ENCODE data around the gene EIF4G2. TPM values are rescaled to one million over a fixed set of nuclear protein-coding genes. Genes with fewer than 3 reads are reported as not detected.
"Not testable (repeated sequence)": the region's sequence is repeated elsewhere in the genome, so short reads cannot be mapped to it uniquely, and the experiment has no call there.

EIF4G2 gene
- total RNA-seq, 1 experiment from 2014 or later = 2,422 TPM

DNA sequence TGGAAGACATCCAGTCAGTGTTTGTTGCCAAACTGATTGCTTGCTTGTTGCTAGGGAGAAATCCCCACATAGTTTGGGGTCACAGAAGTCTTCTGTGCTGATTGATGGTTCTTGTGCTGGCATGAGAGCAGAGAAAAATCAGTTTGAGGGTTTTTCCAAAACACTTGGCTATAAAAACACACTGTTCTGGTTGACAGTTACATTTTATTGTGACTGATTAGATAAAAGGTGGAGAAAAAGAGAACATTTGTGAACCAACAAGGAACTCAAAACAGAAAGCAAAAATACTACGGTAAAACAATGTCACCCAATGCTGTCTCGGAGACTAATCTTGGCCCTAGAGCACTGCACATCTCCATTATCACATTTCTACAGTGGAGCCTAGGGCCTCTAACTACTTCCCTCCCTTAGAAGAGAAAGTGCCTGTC lies 14.4 kb upstream of the EIF4G2 start:
- intact Hi-C loops (cut with micrococcal nuclease; ENCODE audit: unreplicated experiment) (no loop called here), in situ Hi-C loops (cut with HindIII; ENCODE audit: low pct_unique_long_range_greater_than_20kb, low sequenced_read_pairs) (no loop called here)
- ChIA-PET POLR2A (interaction anchor here (0.6 kb wide), 1 partner anchor 14 kb away, joined by 3 read pairs; the partner anchor contains the start of gene EIF4G2), CTCF (no interaction called here)
- peak; percentile 36 for ATAC-seq
- H3K36me3 ChIP-seq (ENCODE audit: control insufficient read depth, insufficient read depth, low read length) = no peaks in the 10 kb centered on the region
- 0 out of 2 replicates have a peak, but pooled peaks cover 6% of the 10 kb centered on the region for H3K4me1 ChIP-seq (ENCODE audit: control insufficient read depth, insufficient read depth, low read length)
- peak overlapping the region; percentile 6; the same call in 1 of the 2 replicates for H3K27ac ChIP-seq (ENCODE audit: low read length)
- TF ChIP-seq REST (IDR thresholded peaks at IDR 0.05; ENCODE audit: insufficient read depth in 1 of 2, low read depth in 2 of 2, low read length in 1 of 2) (0 out of 4 replicates have a peak, but pooled peaks of 1 of the 2 experiments have one; percentile 14), TCF7L2 (IDR thresholded peaks at IDR 0.05; ENCODE audit: low read depth, low read length) (peak; percentile 74), POLR2AphosphoS5 (IDR thresholded peaks at IDR 0.05; ENCODE audit: low read depth, low read length) (no peak), SIN3A (IDR thresholded peaks at IDR 0.05; ENCODE audit: borderline replicate concordance, insufficient read depth, low read depth, low read length) (no peak)
- TF ChIP-seq, protein P1, sequence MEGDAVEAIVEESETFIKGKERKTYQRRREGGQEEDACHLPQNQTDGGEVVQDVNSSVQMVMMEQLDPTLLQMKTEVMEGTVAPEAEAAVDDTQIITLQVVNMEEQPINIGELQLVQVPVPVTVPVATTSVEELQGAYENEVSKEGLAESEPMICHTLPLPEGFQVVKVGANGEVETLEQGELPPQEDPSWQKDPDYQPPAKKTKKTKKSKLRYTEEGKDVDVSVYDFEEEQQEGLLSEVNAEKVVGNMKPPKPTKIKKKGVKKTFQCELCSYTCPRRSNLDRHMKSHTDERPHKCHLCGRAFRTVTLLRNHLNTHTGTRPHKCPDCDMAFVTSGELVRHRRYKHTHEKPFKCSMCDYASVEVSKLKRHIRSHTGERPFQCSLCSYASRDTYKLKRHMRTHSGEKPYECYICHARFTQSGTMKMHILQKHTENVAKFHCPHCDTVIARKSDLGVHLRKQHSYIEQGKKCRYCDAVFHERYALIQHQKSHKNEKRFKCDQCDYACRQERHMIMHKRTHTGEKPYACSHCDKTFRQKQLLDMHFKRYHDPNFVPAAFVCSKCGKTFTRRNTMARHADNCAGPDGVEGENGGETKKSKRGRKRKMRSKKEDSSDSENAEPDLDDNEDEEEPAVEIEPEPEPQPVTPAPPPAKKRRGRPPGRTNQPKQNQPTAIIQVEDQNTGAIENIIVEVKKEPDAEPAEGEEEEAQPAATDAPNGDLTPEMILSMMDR (IDR thresholded peaks at IDR 0.05) = no peak
- H3K4me3 ChIP-seq (ENCODE audit: low read depth in 2 of 2, low read length in 2 of 2) = no peak overlapping the region
- no peaks in the 10 kb centered on the region for H3K27me3 ChIP-seq (ENCODE audit: control insufficient read depth, insufficient read depth, low read length)
- DNase-seq (ENCODE audit: low read depth, low spot score) = no peak
- BruUV-seq (replicated peaks) = no TSS peak
- no peaks in the 10 kb centered on the region for H3K9me3 ChIP-seq (ENCODE audit: control insufficient read depth, insufficient read depth, low read depth, low read length)

GRCh38 chr11:10822491-10822890 lies 13.8 kb upstream of the EIF4G2 start:
- CTCF ChIA-PET; H3K4me1 ChIP-seq (ENCODE audit: control insufficient read depth, insufficient read depth, low read length); BruUV-seq (replicated peaks); POLR2A ChIA-PET; H3K4me3 ChIP-seq (ENCODE audit: low read depth in 2 of 2, low read length in 2 of 2); in situ Hi-C loops (cut with HindIII; ENCODE audit: low pct_unique_long_range_greater_than_20kb, low sequenced_read_pairs); H3K27ac ChIP-seq (ENCODE audit: low read length); intact Hi-C loops (cut with micrococcal nuclease; ENCODE audit: unreplicated experiment); H3K9me3 ChIP-seq (ENCODE audit: control insufficient read depth, insufficient read depth, low read depth, low read length); H3K27me3 ChIP-seq (ENCODE audit: control insufficient read depth, insufficient read depth, low read length); H3K36me3 ChIP-seq (ENCODE audit: control insufficient read depth, insufficient read depth, low read length); DNase-seq (ENCODE audit: low read depth, low spot score): not testable (repeated sequence)
- ATAC-seq = peak; percentile 51

DNA sequence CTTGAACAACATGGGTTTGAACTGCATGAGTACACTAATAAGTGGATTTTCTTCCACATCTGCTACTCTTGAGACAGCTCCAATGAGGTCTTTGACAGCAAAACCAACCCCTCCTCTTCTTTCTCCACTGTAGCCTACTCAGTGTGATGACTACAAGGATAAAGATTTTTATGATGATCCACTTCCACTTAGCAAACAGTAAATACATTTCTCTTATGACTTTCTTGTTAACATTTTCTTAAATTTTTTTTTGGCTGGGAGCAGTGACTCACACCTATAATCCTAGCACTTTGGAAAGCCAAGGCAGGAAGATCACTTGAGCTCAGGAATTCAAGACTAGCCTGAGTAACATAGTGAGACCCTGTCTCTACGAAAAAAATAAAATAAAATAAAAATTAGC lies 9.9 kb upstream of the EIF4G2 start:
- no peak overlapping the region for H3K4me3 ChIP-seq (ENCODE audit: low read depth in 2 of 2, low read length in 2 of 2)
- ATAC-seq (peak; percentile 67), DNase-seq (ENCODE audit: low read depth, low spot score) (no peak)
- no peak overlapping the region for H3K27ac ChIP-seq (ENCODE audit: low read length)
- ChIA-PET CTCF (interaction anchor here (0.7 kb wide), 1 partner anchor 425 kb away, joined by 4 read pairs; no protein-coding TSS in a partner anchor), POLR2A (no interaction called here)
- no peaks in the 10 kb centered on the region for H3K9me3 ChIP-seq (ENCODE audit: control insufficient read depth, insufficient read depth, low read depth, low read length)
- BruUV-seq (replicated peaks) = no TSS peak
- in situ Hi-C loops (cut with HindIII; ENCODE audit: low pct_unique_long_range_greater_than_20kb, low sequenced_read_pairs) = no loop called here
- no peaks in the 10 kb centered on the region for H3K27me3 ChIP-seq (ENCODE audit: control insufficient read depth, insufficient read depth, low read length)
- intact Hi-C loops (cut with micrococcal nuclease; ENCODE audit: unreplicated experiment) = no loop called here
- 0 out of 2 replicates have a peak, but pooled peaks cover 6% of the 10 kb centered on the region for H3K4me1 ChIP-seq (ENCODE audit: control insufficient read depth, insufficient read depth, low read length)
- TF ChIP-seq, protein P1 (IDR thresholded peaks at IDR 0.05) = no peak
- TF ChIP-seq REST (IDR thresholded peaks at IDR 0.05; ENCODE audit: insufficient read depth in 1 of 2, low read depth in 2 of 2, low read length in 1 of 2) = no peak
- no peak for TF ChIP-seq POLR2AphosphoS5 (IDR thresholded peaks at IDR 0.05; ENCODE audit: low read depth, low read length)
- no peak for TF ChIP-seq TCF7L2 (IDR thresholded peaks at IDR 0.05; ENCODE audit: low read depth, low read length)
- no peak for TF ChIP-seq SIN3A (IDR thresholded peaks at IDR 0.05; ENCODE audit: borderline replicate concordance, insufficient read depth, low read depth, low read length)
- no peaks in the 10 kb centered on the region for H3K36me3 ChIP-seq (ENCODE audit: control insufficient read depth, insufficient read depth, low read length)

Measured in Panc1 (cell line).